ENCODE results near the gene TROAP.

The TROAP gene

GRCh38 chr12:49346659-49347310 lies 23.7 kb downstream of the TROAP start, which contains the start of gene DNAJC22:
Gene DNAJC22, plus strand, starts transcription at chr12:49346888. Its CDS starts 1,985 bp downstream, at chr12:49348873.
- peak within 1 kb of the TSS; percentile 55 for H3K4me3 ChIP-seq (ENCODE audit: low read depth, low read length)
- TF ChIP-seq CTCF (IDR thresholded peaks at IDR 0.05; ENCODE audit: low read depth, low read length) = no peak

- peak overlapping the region; percentile 55 for H3K4me3 ChIP-seq (ENCODE audit: low read depth, low read length)
- peak; percentile 87 for TF ChIP-seq CTCF (IDR thresholded peaks at IDR 0.05; ENCODE audit: low read depth, low read length)
These were observed 24.5 kb downstream of the TROAP start for GRCh38 chr12:49347311-49348193.

- H3K4me3 ChIP-seq (ENCODE audit: low read depth, low read length) = no peak overlapping the region
- no peak for TF ChIP-seq CTCF (IDR thresholded peaks at IDR 0.05; ENCODE audit: low read depth, low read length)
These were observed 25.7 kb downstream of the TROAP start for GRCh38 chr12:49348781-49349180.

- H3K4me3 ChIP-seq (ENCODE audit: low read depth, low read length) = no peak overlapping the region
- no peak for TF ChIP-seq CTCF (IDR thresholded peaks at IDR 0.05; ENCODE audit: low read depth, low read length)
These were observed 26.2 kb downstream of the TROAP start for GRCh38 chr12:49349266-49349665.

GRCh38 chr12:49352351-49352750 lies 29.3 kb downstream of the TROAP start:
- no peak overlapping the region for H3K4me3 ChIP-seq (ENCODE audit: low read depth, low read length)
- TF ChIP-seq CTCF (IDR thresholded peaks at IDR 0.05; ENCODE audit: low read depth, low read length) = no peak

- TF ChIP-seq CTCF (IDR thresholded peaks at IDR 0.05; ENCODE audit: low read depth, low read length) = no peak
- no peak overlapping the region for H3K4me3 ChIP-seq (ENCODE audit: low read depth, low read length)
These were observed 32.9 kb downstream of the TROAP start for GRCh38 chr12:49355913-49356312.
